Neural crest cell (in vitro differentiated cells): ENCODE results near the gene OR2M4. TPM values are rescaled to one million over a fixed set of nuclear protein-coding genes. Genes with fewer than 3 reads are reported as not detected.
"Not testable (repeated sequence)": the region's sequence is repeated elsewhere in the genome, so short reads cannot be mapped to it uniquely, and the experiment has no call there.

Experiments used
- DNase-seq: peaks from one replicate; pipeline ENCODE4 v3.0.0; 2021; ENCODE audit warnings: low read depth, mixed read lengths, low spot score
- H3K27ac Mint-ChIP-seq: one replicate; pipeline ENCODE4 v1.8.0; 2021; ENCODE audit warnings: mild to moderate bottlenecking, mixed read lengths; ENCODE audit not compliant: unreplicated experiment
- H3K27me3 Mint-ChIP-seq: 2 replicates; pipeline ENCODE4 v1.8.0; 2021; ENCODE audit warnings: low read depth, mild to moderate bottlenecking, mixed read lengths
- H3K36me3 Mint-ChIP-seq: 2 replicates; pipeline ENCODE4 v1.8.0; 2021; ENCODE audit warnings: low read depth, mild to moderate bottlenecking, mixed read lengths
- H3K4me1 Mint-ChIP-seq: 2 replicates; pipeline ENCODE4 v1.8.0; 2021; ENCODE audit warnings: mixed read lengths
- H3K4me3 Mint-ChIP-seq: one replicate; pipeline ENCODE4 v1.8.0; 2021; ENCODE audit warnings: mild to moderate bottlenecking, mixed read lengths
- H3K9me3 Mint-ChIP-seq: 2 replicates; pipeline ENCODE4 v1.8.0; 2021; ENCODE audit warnings: mixed read lengths
- total RNA-seq: library from RNA; stranded (reverse); gene quantifications from 2 replicates; pipeline ENCODE4 v1.2.1, GENCODE V29; 2021
- TF ChIP-seq, protein P1 (sequence below): fragments of 200-600 bp; sonication (generic); conservative IDR thresholded peaks from 2 replicates; pipeline ENCODE4 v1.5.0; 2021; ENCODE audit warnings: antibody characterized with exemption, mild to moderate bottlenecking

The OR2M4 gene
- total RNA-seq, 1 donor from 2014 or later, result not detected

- Mint-ChIP-seq H3K27ac (no peak overlapping the region), H3K27me3 (no peaks in the 10 kb centered on the region), H3K9me3 (peaks cover 26% of the 10 kb centered on the region), H3K36me3 (peaks cover 6% of the 10 kb centered on the region), H3K4me1 (no peaks in the 10 kb centered on the region), H3K4me3 (no peak overlapping the region)
- TF ChIP-seq, protein P1, sequence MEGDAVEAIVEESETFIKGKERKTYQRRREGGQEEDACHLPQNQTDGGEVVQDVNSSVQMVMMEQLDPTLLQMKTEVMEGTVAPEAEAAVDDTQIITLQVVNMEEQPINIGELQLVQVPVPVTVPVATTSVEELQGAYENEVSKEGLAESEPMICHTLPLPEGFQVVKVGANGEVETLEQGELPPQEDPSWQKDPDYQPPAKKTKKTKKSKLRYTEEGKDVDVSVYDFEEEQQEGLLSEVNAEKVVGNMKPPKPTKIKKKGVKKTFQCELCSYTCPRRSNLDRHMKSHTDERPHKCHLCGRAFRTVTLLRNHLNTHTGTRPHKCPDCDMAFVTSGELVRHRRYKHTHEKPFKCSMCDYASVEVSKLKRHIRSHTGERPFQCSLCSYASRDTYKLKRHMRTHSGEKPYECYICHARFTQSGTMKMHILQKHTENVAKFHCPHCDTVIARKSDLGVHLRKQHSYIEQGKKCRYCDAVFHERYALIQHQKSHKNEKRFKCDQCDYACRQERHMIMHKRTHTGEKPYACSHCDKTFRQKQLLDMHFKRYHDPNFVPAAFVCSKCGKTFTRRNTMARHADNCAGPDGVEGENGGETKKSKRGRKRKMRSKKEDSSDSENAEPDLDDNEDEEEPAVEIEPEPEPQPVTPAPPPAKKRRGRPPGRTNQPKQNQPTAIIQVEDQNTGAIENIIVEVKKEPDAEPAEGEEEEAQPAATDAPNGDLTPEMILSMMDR, result no peak
- DNase-seq, result no peak
Measured at GRCh38 chr1:248215880-248216279, 15.3 kb upstream of the OR2M4 start.

GRCh38 chr1:248225537-248225936 is 5.7 kb upstream of the OR2M4 start:
- Mint-ChIP-seq H3K36me3 (peaks cover 14% of the 10 kb centered on the region), H3K4me1 (no peaks in the 10 kb centered on the region), H3K27ac (no peak overlapping the region), H3K4me3 (no peak overlapping the region), H3K27me3 (no peaks in the 10 kb centered on the region), H3K9me3 (peaks cover 19% of the 10 kb centered on the region)
- TF ChIP-seq, protein P1, result no peak
- DNase-seq, result no peak

DNA sequence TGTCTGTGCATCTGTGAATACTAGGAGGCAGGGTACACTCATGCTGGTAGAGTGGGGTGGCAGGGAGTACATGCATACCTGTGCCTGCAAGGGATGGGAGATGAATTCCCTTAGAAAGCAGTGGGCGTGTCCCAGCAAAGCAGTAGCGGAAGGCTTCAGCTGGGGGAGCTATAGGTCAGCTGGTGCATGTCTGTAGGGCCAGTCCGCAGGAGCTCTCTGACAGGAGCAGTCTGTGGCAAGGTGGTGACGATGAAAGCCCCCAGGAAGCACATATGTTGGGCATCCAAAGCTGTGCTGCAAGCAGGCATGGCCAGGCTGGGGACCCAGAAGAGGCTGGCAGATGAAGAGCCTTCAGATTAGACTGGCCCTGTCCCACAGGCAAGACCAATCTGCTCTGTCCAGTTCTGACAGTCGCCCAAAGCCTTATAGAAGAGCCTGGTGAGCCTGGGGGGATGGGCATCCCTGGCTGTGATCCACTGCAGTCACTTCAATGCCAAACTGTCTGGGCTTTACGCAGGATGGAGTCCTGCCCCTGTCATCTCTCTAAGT is 1.8 kb upstream of the OR2M4 start:
- Mint-ChIP-seq H3K4me1 (no peaks in the 10 kb centered on the region), H3K27ac (no peak overlapping the region), H3K9me3 (peaks cover 15% of the 10 kb centered on the region), H3K27me3 (no peaks in the 10 kb centered on the region), H3K4me3 (no peak overlapping the region), H3K36me3 (peaks cover 14% of the 10 kb centered on the region)
- DNase-seq, result no peak
- TF ChIP-seq, protein P1, result no peak

DNA sequence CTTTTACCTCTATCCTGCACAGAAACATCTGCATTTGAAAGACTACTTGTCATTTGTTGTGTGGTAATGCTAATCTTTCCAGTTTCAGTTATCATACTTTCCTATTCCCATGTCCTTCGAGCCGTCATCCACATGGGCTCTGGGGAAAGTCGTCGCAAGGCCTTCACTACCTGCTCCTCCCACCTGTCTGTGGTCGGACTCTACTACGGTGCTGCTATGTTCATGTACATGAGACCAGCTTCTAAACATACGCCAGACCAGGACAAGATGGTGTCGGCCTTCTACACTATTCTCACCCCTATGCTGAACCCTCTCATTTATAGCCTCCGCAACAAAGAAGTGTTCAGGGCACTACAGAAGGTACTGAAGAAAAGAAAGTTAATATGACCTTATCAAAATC is 8.3 kb downstream of the OR2M4 start:
- peaks cover 26% of the 10 kb centered on the region for H3K9me3 Mint-ChIP-seq
- H3K27me3 Mint-ChIP-seq, result no peaks in the 10 kb centered on the region
- DNase-seq, result no peak
- no peak overlapping the region for H3K4me3 Mint-ChIP-seq
- no peaks in the 10 kb centered on the region for H3K4me1 Mint-ChIP-seq
- TF ChIP-seq, protein P1, result no peak
- peaks cover 17% of the 10 kb centered on the region for H3K36me3 Mint-ChIP-seq
- no peak overlapping the region for H3K27ac Mint-ChIP-seq

- H3K27me3 Mint-ChIP-seq, result no peaks in the 10 kb centered on the region
- no peak overlapping the region for H3K4me3 Mint-ChIP-seq
- H3K9me3 Mint-ChIP-seq, result peaks cover 32% of the 10 kb centered on the region
- peaks cover 13% of the 10 kb centered on the region for H3K36me3 Mint-ChIP-seq
- no peaks in the 10 kb centered on the region for H3K4me1 Mint-ChIP-seq
- TF ChIP-seq, protein P1, result peak; percentile 54
- DNase-seq, result no peak
- no peak overlapping the region for H3K27ac Mint-ChIP-seq
Measured at GRCh38 chr1:248243204-248243603, 12.0 kb downstream of the OR2M4 start.

- H3K9me3 Mint-ChIP-seq, result peaks cover 24% of the 10 kb centered on the region
- not testable (repeated sequence) for DNase-seq, H3K27me3 Mint-ChIP-seq, H3K4me1 Mint-ChIP-seq, H3K4me3 Mint-ChIP-seq, H3K27ac Mint-ChIP-seq, H3K36me3 Mint-ChIP-seq
Measured at GRCh38 chr1:248259309-248259708, 28.1 kb downstream of the OR2M4 start.
